ENCODE results near the gene CORO6.

GRCh38 chr17:29573558-29573869, 49.2 kb downstream of the CORO6 start:
- TF ChIP-seq CTCF (IDR thresholded peaks at IDR 0.05) = no peak
- no peak for TF ChIP-seq EZH2 (IDR thresholded peaks at IDR 0.05; ENCODE audit: borderline replicate concordance, insufficient read depth, low read depth, low read length, poor library complexity, severe bottlenecking)
